ENCODE data around the gene PPP3CA. TPM values are rescaled to one million over a fixed set of nuclear protein-coding genes. Genes with fewer than 3 reads are reported as not detected.
A peak's percentile ranks its signal among the peaks of the same experiment; 100 is the strongest.

The PPP3CA gene
- total and polyA plus RNA-seq, 2 of the 13 experiments (the other 11 are each of a cell fraction or from before 2014, with no cell fraction given): 4.8 to 13.2 TPM

DNA sequence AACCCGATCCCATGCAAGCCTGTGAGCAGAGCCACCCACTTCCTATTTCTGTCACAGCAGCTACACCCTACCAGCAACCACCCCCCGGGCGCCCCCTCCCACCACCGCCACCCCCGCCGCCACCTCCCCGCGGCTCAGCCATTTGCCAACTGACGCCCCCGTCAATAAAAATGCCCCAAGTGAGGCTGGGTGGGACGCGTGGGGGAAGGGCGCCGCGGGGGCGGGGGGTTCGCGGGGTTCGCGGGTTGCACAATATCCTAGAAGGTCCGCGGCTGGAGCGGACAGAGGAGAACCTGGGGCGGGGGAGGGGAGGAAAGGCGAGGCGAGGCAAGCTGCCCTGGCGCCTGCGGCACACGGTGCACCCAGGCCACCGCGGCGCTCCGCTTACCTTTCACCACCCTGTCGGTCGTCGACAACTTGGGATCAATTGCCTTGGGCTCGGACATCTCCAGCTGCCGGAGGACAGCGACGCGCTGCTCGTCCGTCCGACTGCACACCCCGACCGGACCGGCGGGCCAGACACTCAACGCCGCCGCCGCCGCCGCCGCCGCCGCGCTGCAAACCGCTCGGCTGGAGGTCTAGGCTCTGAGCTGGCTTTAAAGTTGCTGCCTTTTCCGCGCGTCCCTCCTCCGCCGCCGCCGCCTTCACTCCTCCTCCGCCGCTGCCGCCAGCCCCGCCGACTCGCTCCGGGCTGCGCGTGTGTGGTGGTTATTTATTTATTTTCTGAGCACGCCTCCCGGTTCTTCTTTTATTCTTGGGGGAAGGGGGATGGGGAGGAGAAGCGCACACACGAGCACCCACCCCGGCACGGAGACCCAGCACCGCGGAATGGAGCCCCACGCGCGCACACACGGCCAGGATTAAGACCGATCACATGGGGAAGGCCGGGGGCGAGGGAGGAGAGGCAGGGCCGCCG is 717 bp downstream of the PPP3CA start (continued):
- TF ChIP-seq ZNF224 (CRISPR knock-in tag; IDR thresholded peaks at IDR 0.05) (no peak), ZNF577 (CRISPR knock-in tag; IDR thresholded peaks at IDR 0.05; ENCODE audit: borderline replicate concordance, low read depth) (no peak), SNAPC4 (CRISPR knock-in tag; IDR thresholded peaks at IDR 0.05) (no peak), FLYWCH1 (CRISPR knock-in tag; IDR thresholded peaks at IDR 0.05) (no peak), ZNF350 (CRISPR knock-in tag; IDR thresholded peaks at IDR 0.05; ENCODE audit: borderline replicate concordance, low read depth) (no peak), POLR2A (IDR thresholded peaks at IDR 0.05; ENCODE audit: insufficient read depth in 1 of 2, low read depth in 2 of 2, low read length in 2 of 2) (peak in 1 of 2 experiments; percentile 23; a peak in 1 of 4 replicates), ZNF724P (CRISPR knock-in tag; IDR thresholded peaks at IDR 0.05; ENCODE audit: borderline replicate concordance) (no peak), ZNF839 (CRISPR knock-in tag; IDR thresholded peaks at IDR 0.05; ENCODE audit: borderline replicate concordance) (no peak), CBX1 (IDR thresholded peaks at IDR 0.05; ENCODE audit: low read depth) (no peak), ZNF558 (CRISPR knock-in tag; IDR thresholded peaks at IDR 0.05; ENCODE audit: borderline replicate concordance) (no peak), TOPORS (CRISPR knock-in tag; IDR thresholded peaks at IDR 0.05) (no peak), GTF2F1 (IDR thresholded peaks at IDR 0.05; ENCODE audit: low read length) (no peak), SKI (IDR thresholded peaks at IDR 0.05; ENCODE audit: partially characterized antibody) (peak; percentile 14), NR2F6 (IDR thresholded peaks at IDR 0.05) (no peak), NR2F6 (CRISPR knock-in tag; IDR thresholded peaks at IDR 0.05) (no peak), ZBTB7B (CRISPR knock-in tag; IDR thresholded peaks at IDR 0.05) (no peak)
- TF ChIP-seq, protein P1, sequence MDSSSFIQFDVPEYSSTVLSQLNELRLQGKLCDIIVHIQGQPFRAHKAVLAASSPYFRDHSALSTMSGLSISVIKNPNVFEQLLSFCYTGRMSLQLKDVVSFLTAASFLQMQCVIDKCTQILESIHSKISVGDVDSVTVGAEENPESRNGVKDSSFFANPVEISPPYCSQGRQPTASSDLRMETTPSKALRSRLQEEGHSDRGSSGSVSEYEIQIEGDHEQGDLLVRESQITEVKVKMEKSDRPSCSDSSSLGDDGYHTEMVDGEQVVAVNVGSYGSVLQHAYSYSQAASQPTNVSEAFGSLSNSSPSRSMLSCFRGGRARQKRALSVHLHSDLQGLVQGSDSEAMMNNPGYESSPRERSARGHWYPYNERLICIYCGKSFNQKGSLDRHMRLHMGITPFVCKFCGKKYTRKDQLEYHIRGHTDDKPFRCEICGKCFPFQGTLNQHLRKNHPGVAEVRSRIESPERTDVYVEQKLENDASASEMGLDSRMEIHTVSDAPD (CRISPR knock-in tag; IDR thresholded peaks at IDR 0.05): no peak
- TF ChIP-seq, protein P2, sequence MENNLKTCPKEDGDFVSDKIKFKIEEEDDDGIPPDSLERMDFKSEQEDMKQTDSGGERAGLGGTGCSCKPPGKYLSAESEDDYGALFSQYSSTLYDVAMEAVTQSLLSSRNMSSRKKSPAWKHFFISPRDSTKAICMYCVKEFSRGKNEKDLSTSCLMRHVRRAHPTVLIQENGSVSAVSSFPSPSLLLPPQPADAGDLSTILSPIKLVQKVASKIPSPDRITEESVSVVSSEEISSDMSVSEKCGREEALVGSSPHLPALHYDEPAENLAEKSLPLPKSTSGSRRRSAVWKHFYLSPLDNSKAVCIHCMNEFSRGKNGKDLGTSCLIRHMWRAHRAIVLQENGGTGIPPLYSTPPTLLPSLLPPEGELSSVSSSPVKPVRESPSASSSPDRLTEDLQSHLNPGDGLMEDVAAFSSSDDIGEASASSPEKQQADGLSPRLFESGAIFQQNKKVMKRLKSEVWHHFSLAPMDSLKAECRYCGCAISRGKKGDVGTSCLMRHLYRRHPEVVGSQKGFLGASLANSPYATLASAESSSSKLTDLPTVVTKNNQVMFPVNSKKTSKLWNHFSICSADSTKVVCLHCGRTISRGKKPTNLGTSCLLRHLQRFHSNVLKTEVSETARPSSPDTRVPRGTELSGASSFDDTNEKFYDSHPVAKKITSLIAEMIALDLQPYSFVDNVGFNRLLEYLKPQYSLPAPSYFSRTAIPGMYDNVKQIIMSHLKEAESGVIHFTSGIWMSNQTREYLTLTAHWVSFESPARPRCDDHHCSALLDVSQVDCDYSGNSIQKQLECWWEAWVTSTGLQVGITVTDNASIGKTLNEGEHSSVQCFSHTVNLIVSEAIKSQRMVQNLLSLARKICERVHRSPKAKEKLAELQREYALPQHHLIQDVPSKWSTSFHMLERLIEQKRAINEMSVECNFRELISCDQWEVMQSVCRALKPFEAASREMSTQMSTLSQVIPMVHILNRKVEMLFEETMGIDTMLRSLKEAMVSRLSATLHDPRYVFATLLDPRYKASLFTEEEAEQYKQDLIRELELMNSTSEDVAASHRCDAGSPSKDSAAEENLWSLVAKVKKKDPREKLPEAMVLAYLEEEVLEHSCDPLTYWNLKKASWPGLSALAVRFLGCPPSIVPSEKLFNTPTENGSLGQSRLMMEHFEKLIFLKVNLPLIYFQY (CRISPR knock-in tag; IDR thresholded peaks at IDR 0.05; ENCODE audit: borderline replicate concordance): no peak
- TF ChIP-seq, protein P3, sequence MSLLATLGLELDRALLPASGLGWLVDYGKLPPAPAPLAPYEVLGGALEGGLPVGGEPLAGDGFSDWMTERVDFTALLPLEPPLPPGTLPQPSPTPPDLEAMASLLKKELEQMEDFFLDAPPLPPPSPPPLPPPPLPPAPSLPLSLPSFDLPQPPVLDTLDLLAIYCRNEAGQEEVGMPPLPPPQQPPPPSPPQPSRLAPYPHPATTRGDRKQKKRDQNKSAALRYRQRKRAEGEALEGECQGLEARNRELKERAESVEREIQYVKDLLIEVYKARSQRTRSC (CRISPR knock-in tag; IDR thresholded peaks at IDR 0.05; ENCODE audit: low read depth): no peak
